Psoas muscle (tissue), 8 donors: ENCODE results near the gene NAT14. TPM values are rescaled to one million over a fixed set of nuclear protein-coding genes. Genes with fewer than 3 reads are reported as not detected.
"Not testable (repeated sequence)": the region's sequence is repeated elsewhere in the genome, so short reads cannot be mapped to it uniquely, and the experiment has no call there.

Experiments used
- ATAC-seq, 4 donors: fragments of 200-7000 bp; cut with Tn5 transposase; one replicate each; pipeline ENCODE4 v1.9.1; 2020; ENCODE audit warnings: moderate library complexity in 3 of 4, mild to moderate bottlenecking in 2 of 4
- DNase-seq, 2 donors: peaks; one replicate each; pipeline ENCODE4 v3.0.0-alpha.2; 2020
- H3K27ac ChIP-seq: fragments of 200-600 bp; one replicate; pipeline ENCODE4 v1.8.0; 2022
- H3K27me3 ChIP-seq, 3 donors: fragments of 200-600 bp in 1 of 3; one replicate each; pipeline versions ENCODE4 v1.6.1 to v1.8.0; 2013 to 2022; ENCODE audit warnings: low read length in 2 of 3, mild to moderate bottlenecking in 2 of 3, moderate library complexity in 1 of 3; ENCODE audit not compliant: insufficient read depth in 3 of 3
- H3K36me3 ChIP-seq, 2 donors: fragments of 200-600 bp in 1 of 2; one replicate each; pipeline versions ENCODE4 v1.6.1 to v1.8.0; 2013 to 2022; ENCODE audit warnings: low read depth in 1 of 2, mild to moderate bottlenecking in 1 of 2, moderate library complexity in 1 of 2; ENCODE audit not compliant: insufficient read depth in 1 of 2
- H3K4me1 ChIP-seq: fragments of 200-600 bp; one replicate; pipeline ENCODE4 v1.8.0; 2022
- H3K4me3 ChIP-seq: fragments of 200-600 bp; one replicate; pipeline ENCODE4 v1.8.0; 2022; ENCODE audit warnings: mild to moderate bottlenecking
- H3K9me3 ChIP-seq: fragments of 200-600 bp; one replicate; pipeline ENCODE4 v1.8.0; 2022
- CTCF ChIP-seq: fragments of 200-600 bp; IDR thresholded peaks from one replicate; pipeline ENCODE4 v1.8.0; 2022; ENCODE audit warnings: antibody characterized with exemption
- WGBS, 3 donors: extraction: QIAGEN DNeasy Blood & Tissue Kit; methylation state at CpG; one replicate each; pipeline versions ENCODE4 v1.1.6 to v1.1.7; 2013; 5-methylcytosine and 5-hydroxymethylcytosine counted together
- intact Hi-C, 2 donors: fragments of 100-400 bp; cut with DNase I; formaldehyde crosslinking; loops; one replicate each; pipeline versions ENCODE4 v1.11.0 to v1.14.2; 2022
- polyA plus RNA-seq, 3 donors: library from polyadenylated mRNA; stranded (reverse); fragments of 200-250 nt; gene quantifications; one replicate each; pipeline ENCODE4 v1.2.3, GENCODE V29; 2013
- total RNA-seq, 4 donors: library from RNA; stranded (reverse); fragmentation: NEBNext Ultra II Directional in 2 of 4; extraction: Animal tissue kit (Norgen Biotek cat#: 25700) in 2 of 4; gene quantifications; one replicate each; pipeline versions ENCODE4 v1.2.1 to v1.2.4, GENCODE V29; 2021 to 2023
- donor health status: healthy with polysubstance abuse.
- donor health status: DM: no; HTN: no; CAD: no; lungs with moderate emphysema.
- donor health status: Bipolar disorder and iron deficiency.
- donor health status: healthy.
- donor health status: DM: yes; HTN: yes; CAD: no.
- donor health status: DM: no; HTN: no; CAD: no.
- donor health status: DM: no; HTN: no; CAD: no.
- donor health status: DM: yes; HTN: yes; CAD: no.

NAT14 gene
- total and polyA plus RNA-seq, 7 donors, result 2.0 to 6.3 (median 3.6) TPM

GRCh38 chr19:55530996-55531395 is 46.0 kb downstream of the NAT14 start:
- Histone ChIP-seq H3K4me3 (no peak overlapping the region), H3K9me3 (no peaks in the 10 kb centered on the region), H3K36me3 (no peaks in the 10 kb centered on the region), H3K27me3 (no peaks in the 10 kb centered on the region), H3K27ac (no peak overlapping the region), H3K4me1 (peaks cover 5% of the 10 kb centered on the region)
- WGBS, 3 donors, result 92 to 94% (median 93%) methylated on average over 25 to 26 of the region's 26 CpGs
- intact Hi-C loops, result no loop called here
- ATAC-seq (no peak), DNase-seq (no peak)
- TF ChIP-seq CTCF, result no peak

- DNase-seq, H3K4me1 ChIP-seq, H3K27ac ChIP-seq, intact Hi-C loops, H3K4me3 ChIP-seq, H3K27me3 ChIP-seq, H3K36me3 ChIP-seq, H3K9me3 ChIP-seq, ATAC-seq: not testable (repeated sequence)
- 81 to 91% (median 87%) methylated on average over 7 of the region's 7 CpGs for WGBS, 3 donors
These were observed 49.3 kb downstream of the NAT14 start for GRCh38 chr19:55534280-55534679.

GRCh38 chr19:55535173-55535964 is 50.4 kb downstream of the NAT14 start:
- no peak for TF ChIP-seq CTCF
- H3K4me1 ChIP-seq, result no peaks in the 10 kb centered on the region
- no peaks in the 10 kb centered on the region for H3K36me3 ChIP-seq
- intact Hi-C loops, result no loop called here
- H3K9me3 ChIP-seq, result no peaks in the 10 kb centered on the region
- no peak overlapping the region for H3K27ac ChIP-seq
- ATAC-seq, result peak in 2 of 4 donors; percentile 7 to 27
- H3K4me3 ChIP-seq, result no peak overlapping the region
- 79 to 83% (median 83%) methylated on average over 12 of the region's 12 CpGs for WGBS, 3 donors
- DNase-seq, result no peak
- H3K27me3 ChIP-seq, result no peaks in the 10 kb centered on the region

- Histone ChIP-seq H3K27ac (no peak overlapping the region), H3K27me3 (no peaks in the 10 kb centered on the region), H3K4me3 (no peak overlapping the region), H3K36me3 (no peaks in the 10 kb centered on the region), H3K9me3 (no peaks in the 10 kb centered on the region), H3K4me1 (peaks cover 3% of the 10 kb centered on the region)
- no peak for TF ChIP-seq CTCF
- no peak for DNase-seq
- intact Hi-C loops, result no loop called here
- WGBS, 3 donors, result 91 to 95% (median 91%) methylated on average over 22 of the region's 22 CpGs
- ATAC-seq, result no peak
These were observed 51.0 kb downstream of the NAT14 start for GRCh38 chr19:55535965-55536350.

- Histone ChIP-seq H3K27me3 (no peaks in the 10 kb centered on the region), H3K9me3 (no peaks in the 10 kb centered on the region), H3K27ac (no peak overlapping the region), H3K4me1 (peaks cover 3% of the 10 kb centered on the region), H3K36me3 (no peaks in the 10 kb centered on the region), H3K4me3 (no peak overlapping the region)
- DNase-seq (no peak), ATAC-seq (no peak)
- intact Hi-C loops, result no loop called here
- 92 to 97% (median 96%) methylated on average over 11 of the region's 11 CpGs for WGBS, 3 donors
- TF ChIP-seq CTCF, result no peak
These were observed 51.4 kb downstream of the NAT14 start for GRCh38 chr19:55536366-55536765.

Other genes with a start within 250 kb of the NAT14 start
- 10 to 100 TPM; 38.1 to 51.8 (median 43.9) TPM for gene PPP6R1, start 226.2 kb upstream of the NAT14 start, total RNA-seq
- gene PPP6R1, start 226.2 kb upstream of the NAT14 start, polyA plus RNA-seq, result 10 to 100 TPM; 27.9 to 72.3 (median 50.0) TPM
- 10 to 100 TPM; 23.0 to 34.0 (median 28.6) TPM for gene HSPBP1, start 205.1 kb upstream of the NAT14 start, total RNA-seq
- 10 to 100 TPM; 41.8 to 98.2 (median 65.6) TPM for gene HSPBP1, start 205.1 kb upstream of the NAT14 start, polyA plus RNA-seq
- gene BRSK1, start 201.2 kb upstream of the NAT14 start, total RNA-seq, result 1 to 10 TPM in 2 of 4 donors, under 1 TPM in 2; 0.77 to 1.1 (median 0.92) TPM
- gene BRSK1, start 201.2 kb upstream of the NAT14 start, polyA plus RNA-seq, result under 1 TPM; 0.14 to 0.64 (median 0.53) TPM
- gene TMEM150B, start 159.8 kb upstream of the NAT14 start, total RNA-seq, result 1 to 10 TPM in 1 of 4 donors, under 1 TPM in 3; 0.38 to 1.1 (median 0.57) TPM
- under 1 TPM; 0.08 to 0.30 (median 0.23) TPM for gene TMEM150B, start 159.8 kb upstream of the NAT14 start, polyA plus RNA-seq
- 1 to 10 TPM; 3.9 to 5.7 (median 4.6) TPM for gene KMT5C, start 145.3 kb upstream of the NAT14 start, total RNA-seq
- 1 to 10 TPM; 1.8 to 2.6 (median 2.4) TPM for gene KMT5C, start 145.3 kb upstream of the NAT14 start, polyA plus RNA-seq
- gene COX6B2, start 130.5 kb upstream of the NAT14 start, total RNA-seq, result not detected
- under 1 TPM in 1 of 3 donors, not detected in 2; 0.04 TPM for gene COX6B2, start 130.5 kb upstream of the NAT14 start, polyA plus RNA-seq
- gene GARIN5B, start 121.9 kb upstream of the NAT14 start, total RNA-seq, result not detected
- gene GARIN5B, start 121.9 kb upstream of the NAT14 start, polyA plus RNA-seq, result not detected
- not detected for gene IL11, start 114.7 kb upstream of the NAT14 start, total RNA-seq
- gene IL11, start 114.7 kb upstream of the NAT14 start, polyA plus RNA-seq, result under 1 TPM in 1 of 3 donors, not detected in 2; 0.06 TPM
- gene TMEM190, start 108.4 kb upstream of the NAT14 start, total RNA-seq, result not detected
- gene TMEM190, start 108.4 kb upstream of the NAT14 start, polyA plus RNA-seq, result not detected
- gene TMEM238, start 100.9 kb upstream of the NAT14 start, total RNA-seq, result 1 to 10 TPM in 2 of 4 donors, under 1 TPM in 2; 0.28 to 2.9 (median 0.91) TPM
- under 1 TPM in 2 of 3 donors, not detected in 1; 0.10 to 0.17 TPM for gene TMEM238, start 100.9 kb upstream of the NAT14 start, polyA plus RNA-seq
- gene RPL28, start 99.3 kb upstream of the NAT14 start, total RNA-seq, result 100 to 1,000 TPM; 548 to 810 (median 665) TPM
- gene RPL28, start 99.3 kb upstream of the NAT14 start, polyA plus RNA-seq, result 1,000 to 10,000 TPM in 1 of 3 donors, 100 to 1,000 TPM in 2; 547 to 1,362 (median 786) TPM
- 10 to 100 TPM; 15.4 to 26.7 (median 21.2) TPM for gene UBE2S, start 77.4 kb upstream of the NAT14 start, total RNA-seq
- gene UBE2S, start 77.4 kb upstream of the NAT14 start, polyA plus RNA-seq, result 10 to 100 TPM in 2 of 3 donors, 1 to 10 TPM in 1; 5.6 to 22.8 (median 16.6) TPM
- gene SHISA7, start 41.9 kb upstream of the NAT14 start, total RNA-seq, result not detected
- gene SHISA7, start 41.9 kb upstream of the NAT14 start, polyA plus RNA-seq, result under 1 TPM in 1 of 3 donors, not detected in 2; 0.01 TPM
- 10 to 100 TPM; 32.0 to 78.0 (median 48.1) TPM for gene ISOC2, start 23.5 kb upstream of the NAT14 start, total RNA-seq
- gene ISOC2, start 23.5 kb upstream of the NAT14 start, polyA plus RNA-seq, result 100 to 1,000 TPM in 2 of 3 donors, 10 to 100 TPM in 1; 78.7 to 177 (median 109) TPM
- not detected for gene C19orf85, start 20.4 kb upstream of the NAT14 start, total RNA-seq
- not detected for gene C19orf85, start 20.4 kb upstream of the NAT14 start, polyA plus RNA-seq
- 10 to 100 TPM in 2 of 4 donors, 1 to 10 TPM in 2; 5.9 to 14.3 (median 11.5) TPM for gene ZNF628, start 8.6 kb upstream of the NAT14 start, total RNA-seq
- 10 to 100 TPM; 11.8 to 12.4 (median 12.2) TPM for gene ZNF628, start 8.6 kb upstream of the NAT14 start, polyA plus RNA-seq
- 1 to 10 TPM; 1.2 to 4.6 (median 1.9) TPM for gene SSC5D, start 3.2 kb downstream of the NAT14 start, total RNA-seq
- gene SSC5D, start 3.2 kb downstream of the NAT14 start, polyA plus RNA-seq, result under 1 TPM; 0.11 to 0.35 (median 0.16) TPM
- gene SBK2, start 51.9 kb downstream of the NAT14 start, total RNA-seq, result 10 to 100 TPM in 1 of 4 donors, 1 to 10 TPM in 2, under 1 TPM in 1; 0.59 to 13.4 (median 3.7) TPM
- gene SBK2, start 51.9 kb downstream of the NAT14 start, polyA plus RNA-seq, result 1 to 10 TPM in 1 of 3 donors, under 1 TPM in 2; 0.14 to 1.1 (median 0.91) TPM
- gene SBK3, start 60.4 kb downstream of the NAT14 start, total RNA-seq, result 10 to 100 TPM in 2 of 4 donors, 1 to 10 TPM in 1, under 1 TPM in 1; 0.79 to 30.8 (median 7.6) TPM
- 10 to 100 TPM in 1 of 3 donors, 1 to 10 TPM in 2; 5.4 to 10.6 (median 7.9) TPM for gene SBK3, start 60.4 kb downstream of the NAT14 start, polyA plus RNA-seq
- gene ZNF579, start 95.7 kb downstream of the NAT14 start, total RNA-seq, result 10 to 100 TPM; 21.8 to 81.6 (median 29.5) TPM
- 10 to 100 TPM in 2 of 3 donors, 1 to 10 TPM in 1; 4.2 to 22.9 (median 14.2) TPM for gene ZNF579, start 95.7 kb downstream of the NAT14 start, polyA plus RNA-seq
- gene FIZ1, start 114.3 kb downstream of the NAT14 start, total RNA-seq, result 10 to 100 TPM in 3 of 4 donors, 1 to 10 TPM in 1; 9.9 to 23.7 (median 13.2) TPM
- gene FIZ1, start 114.3 kb downstream of the NAT14 start, polyA plus RNA-seq, result 10 to 100 TPM; 10.8 to 12.1 (median 11.5) TPM
- gene ZNF524, start 115.1 kb downstream of the NAT14 start, total RNA-seq, result 10 to 100 TPM; 21.4 to 32.0 (median 24.5) TPM
- gene ZNF524, start 115.1 kb downstream of the NAT14 start, polyA plus RNA-seq, result 10 to 100 TPM; 38.6 to 52.5 (median 41.4) TPM
- 10 to 100 TPM; 17.1 to 40.4 (median 25.0) TPM for gene ZNF865, start 120.5 kb downstream of the NAT14 start, total RNA-seq
- 10 to 100 TPM; 11.1 to 20.3 (median 19.3) TPM for gene ZNF865, start 120.5 kb downstream of the NAT14 start, polyA plus RNA-seq
- 10 to 100 TPM in 3 of 4 donors, 1 to 10 TPM in 1; 9.0 to 22.2 (median 11.4) TPM for gene ZNF784, start 139.4 kb downstream of the NAT14 start, total RNA-seq
- 10 to 100 TPM in 1 of 3 donors, 1 to 10 TPM in 2; 4.9 to 14.9 (median 7.3) TPM for gene ZNF784, start 139.4 kb downstream of the NAT14 start, polyA plus RNA-seq
- gene ZNF580, start 155.8 kb downstream of the NAT14 start, total RNA-seq, result 10 to 100 TPM; 10.3 to 21.1 (median 13.7) TPM
- 10 to 100 TPM in 1 of 3 donors, 1 to 10 TPM in 2; 5.9 to 13.5 (median 9.2) TPM for gene ZNF580, start 155.8 kb downstream of the NAT14 start, polyA plus RNA-seq
- 10 to 100 TPM; 10.2 to 14.5 (median 10.6) TPM for gene ZNF581, start 158.5 kb downstream of the NAT14 start, total RNA-seq
- gene ZNF581, start 158.5 kb downstream of the NAT14 start, polyA plus RNA-seq, result 10 to 100 TPM; 14.6 to 18.6 (median 17.5) TPM
- 10 to 100 TPM in 2 of 4 donors, 1 to 10 TPM in 2; 8.0 to 12.0 (median 10.4) TPM for gene CCDC106, start 163.0 kb downstream of the NAT14 start, total RNA-seq
- gene CCDC106, start 163.0 kb downstream of the NAT14 start, polyA plus RNA-seq, result 10 to 100 TPM in 2 of 3 donors, 1 to 10 TPM in 1; 4.4 to 11.8 (median 10.0) TPM
- 10 to 100 TPM; 58.8 to 85.2 (median 78.2) TPM for gene U2AF2, start 169.8 kb downstream of the NAT14 start, total RNA-seq
- 100 to 1,000 TPM in 1 of 3 donors, 10 to 100 TPM in 2; 54.1 to 116 (median 55.1) TPM for gene U2AF2, start 169.8 kb downstream of the NAT14 start, polyA plus RNA-seq
- gene EPN1, start 190.0 kb downstream of the NAT14 start, total RNA-seq, result 100 to 1,000 TPM; 113 to 134 (median 125) TPM
- gene EPN1, start 190.0 kb downstream of the NAT14 start, polyA plus RNA-seq, result 100 to 1,000 TPM; 117 to 211 (median 145) TPM